HG02623 (cell line): ENCODE results near the gene XKRX.

ENCODE experiments used
- ATAC-seq: cut with Tn5 transposase; IDR thresholded peaks from one replicate; pipeline ENCODE4 v1.9.1; 2021; ENCODE audit warnings: moderate library complexity; ENCODE audit not compliant: unreplicated experiment

Gene XKRX

DNA sequence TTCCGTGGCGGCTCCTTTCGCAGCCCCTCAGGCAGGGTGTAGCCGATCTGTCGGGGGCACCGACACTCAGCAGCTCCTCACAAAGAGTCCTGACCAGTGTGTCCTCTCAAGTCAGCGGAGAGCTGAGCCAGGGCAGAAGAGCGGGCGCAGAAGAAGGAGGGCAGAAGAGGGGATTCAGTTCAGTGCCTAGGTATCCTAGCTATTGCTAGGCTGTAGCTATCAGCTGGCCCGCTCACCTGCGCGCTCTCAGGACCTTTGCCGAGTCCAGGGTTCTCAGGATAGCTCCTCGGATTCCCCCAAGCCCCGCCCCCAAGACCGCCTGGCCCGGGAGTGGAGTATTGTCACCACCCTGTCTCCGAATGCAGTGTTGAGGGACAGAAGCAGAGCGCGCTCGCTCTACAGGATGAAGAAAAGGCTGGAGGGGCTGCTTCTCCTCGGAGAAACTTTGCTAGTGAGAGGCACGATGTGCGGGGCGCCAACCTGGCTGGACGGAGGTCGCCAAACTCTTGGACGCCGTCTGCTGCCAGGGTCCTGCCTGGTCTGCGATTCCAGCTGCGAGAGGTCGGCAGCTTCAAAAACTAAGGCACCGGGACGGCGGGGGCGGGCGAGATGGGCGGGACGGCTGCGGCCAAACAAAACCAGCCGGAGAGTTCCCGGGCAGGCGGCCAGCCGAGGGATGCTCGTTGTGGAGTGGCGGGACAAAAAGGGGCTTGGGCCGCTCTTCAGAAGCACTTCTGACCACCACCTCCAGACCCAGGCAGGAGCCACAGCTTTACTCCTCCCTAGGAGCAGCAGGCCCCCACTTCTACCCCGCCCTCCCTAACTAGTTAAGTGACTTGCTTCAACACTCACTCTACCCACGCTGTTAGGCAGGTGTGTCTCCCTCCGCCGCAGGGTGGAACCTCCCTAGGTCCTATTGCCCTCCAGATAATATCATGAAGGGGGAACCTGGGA lies at the start of gene XKRX:
TSS of gene XKRX (minus strand) at position 258 of the 954 bp plus-strand sequence. CDS start 613 bp downstream, outside the sequence.
- ATAC-seq, result peak; percentile 65

DNA sequence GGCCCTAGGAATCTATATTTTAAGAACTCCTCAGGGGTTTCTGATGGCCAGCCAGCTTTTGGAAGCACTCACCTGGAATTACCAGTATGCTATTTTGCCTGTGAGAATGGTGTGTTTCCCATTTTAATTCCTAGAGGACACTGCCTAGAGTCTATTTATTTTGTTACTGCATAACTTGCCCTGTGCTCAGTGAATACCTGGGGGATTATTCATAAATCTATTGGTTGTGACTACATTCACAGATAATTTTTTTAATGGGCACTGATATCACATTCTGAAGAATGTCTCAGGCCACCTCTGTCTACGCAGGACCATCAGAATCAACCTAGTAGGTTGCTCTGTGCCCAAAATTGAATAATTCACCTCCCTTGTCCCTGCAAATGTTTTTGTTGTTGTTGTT lies 47.5 kb upstream of the XKRX start:
- ATAC-seq, result no peak

DNA sequence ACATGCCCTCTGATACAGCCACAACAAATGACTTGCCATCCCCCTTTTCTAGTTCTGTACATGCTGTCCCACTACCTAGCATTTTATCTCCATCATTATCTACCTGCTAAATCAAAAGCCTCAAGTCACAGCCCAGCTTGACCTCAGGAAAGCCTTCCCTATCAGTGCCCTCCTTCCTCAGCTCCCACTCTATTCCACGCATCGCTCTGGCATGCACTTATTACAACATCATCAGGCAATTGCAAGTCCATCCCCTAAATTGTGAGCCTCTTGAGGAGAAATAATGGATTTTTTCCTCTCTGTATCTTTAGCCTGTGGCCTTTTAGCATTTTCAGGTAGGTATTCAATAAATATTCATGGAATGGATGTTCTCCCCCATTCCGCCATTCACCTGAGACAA lies 46.5 kb upstream of the XKRX start:
- ATAC-seq, result no peak

DNA sequence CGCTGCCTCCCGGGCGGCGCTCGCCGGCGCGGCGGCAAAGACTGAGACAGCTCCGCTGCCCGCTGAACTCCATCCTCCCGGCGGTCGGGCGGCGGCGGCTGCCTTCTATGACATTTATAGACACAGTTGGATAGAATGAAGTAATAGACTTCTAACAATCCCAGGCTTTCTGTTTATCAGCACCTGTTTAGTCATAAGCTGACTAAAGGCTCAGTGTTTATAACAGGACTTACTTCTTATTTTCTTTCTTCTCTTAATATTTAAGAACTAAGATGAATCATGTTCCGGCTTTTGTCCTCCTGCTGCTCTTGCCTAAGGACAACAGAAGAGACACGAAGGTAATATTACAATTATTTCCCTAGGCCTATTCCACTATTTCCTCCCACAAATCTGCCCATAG lies 44.7 kb upstream of the XKRX start:
- ATAC-seq, result no peak

DNA sequence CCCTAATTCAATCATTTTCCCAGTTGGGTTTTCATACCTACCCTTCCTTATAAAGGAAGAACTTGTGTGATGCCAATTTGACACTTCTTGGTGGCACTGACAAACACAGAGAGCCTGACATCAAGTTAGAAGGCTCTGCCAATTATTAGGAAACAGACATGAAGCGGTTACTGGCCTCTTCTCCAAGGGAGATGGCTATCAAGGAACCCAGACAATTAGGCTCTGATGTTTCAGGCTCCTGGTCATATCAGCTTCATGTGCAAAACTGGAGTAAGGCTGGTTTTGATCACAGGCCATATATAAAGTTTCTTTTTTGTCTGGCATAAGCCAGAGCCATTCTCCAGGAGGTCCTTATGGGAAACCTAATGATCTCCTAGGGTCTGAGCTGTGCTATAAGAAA lies 41.2 kb upstream of the XKRX start:
- ATAC-seq, result no peak

DNA sequence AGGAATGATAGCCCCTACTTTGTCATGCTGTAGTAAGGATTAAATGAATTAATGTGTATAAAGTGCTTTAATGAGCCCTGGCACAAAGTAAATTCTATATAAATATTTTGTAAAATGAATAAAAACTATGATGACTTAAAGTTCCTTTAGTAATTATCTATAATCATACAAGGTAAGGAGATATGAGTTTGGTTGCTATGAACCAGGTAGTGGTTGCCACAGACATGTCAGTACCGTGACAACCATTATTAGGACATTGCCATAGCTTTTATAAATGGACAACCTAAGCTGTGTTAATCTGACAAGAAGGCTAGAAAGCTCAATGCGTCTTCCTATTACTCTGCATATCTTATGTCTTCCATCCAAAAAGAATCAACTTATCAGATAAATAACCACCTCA lies 40.7 kb upstream of the XKRX start, which contains the start of gene ARL13A:
TSS of gene ARL13A (plus strand) at position 301 of the 400 bp plus-strand sequence. CDS start 3,982 bp downstream, outside the sequence.
- ATAC-seq, result no peak

DNA sequence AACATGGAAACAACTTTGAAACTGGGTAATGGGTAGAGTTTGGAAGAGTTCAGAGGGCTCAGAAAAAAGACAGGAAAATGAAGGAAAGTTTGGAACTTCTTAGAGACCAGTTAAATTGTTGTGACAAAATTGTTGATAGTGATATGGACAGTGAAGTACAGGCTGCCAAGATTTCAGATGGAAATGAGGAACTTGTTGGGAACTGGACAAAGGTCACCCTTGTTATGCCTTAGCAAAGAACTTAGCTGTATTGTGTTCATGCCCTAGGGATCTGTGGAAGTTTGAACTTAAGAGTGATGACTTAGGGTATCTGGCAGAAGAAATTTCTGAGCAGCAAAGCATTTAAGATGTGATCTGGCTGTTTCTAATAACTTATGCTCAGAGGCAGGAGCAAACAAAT lies 35.6 kb upstream of the XKRX start:
- ATAC-seq, result no peak

DNA sequence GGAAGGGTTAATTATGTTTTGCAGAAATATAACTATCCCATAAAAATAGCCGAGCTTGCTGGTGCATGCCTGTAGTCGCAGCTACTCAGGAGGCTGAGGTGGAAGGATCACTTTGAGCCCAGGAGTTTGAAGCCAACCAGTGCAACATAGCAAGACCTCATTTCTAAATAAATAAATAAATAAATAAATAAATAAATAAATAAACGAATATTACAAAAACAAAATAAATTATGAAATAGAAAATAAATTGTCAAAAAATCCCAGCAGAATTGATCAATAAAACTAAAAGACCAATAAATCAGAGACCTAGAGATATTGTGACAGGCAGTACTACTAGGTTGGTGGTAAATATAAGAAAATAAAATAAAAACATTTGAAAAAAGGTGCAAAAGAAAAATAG lies 34.1 kb upstream of the XKRX start:
- no peak for ATAC-seq

DNA sequence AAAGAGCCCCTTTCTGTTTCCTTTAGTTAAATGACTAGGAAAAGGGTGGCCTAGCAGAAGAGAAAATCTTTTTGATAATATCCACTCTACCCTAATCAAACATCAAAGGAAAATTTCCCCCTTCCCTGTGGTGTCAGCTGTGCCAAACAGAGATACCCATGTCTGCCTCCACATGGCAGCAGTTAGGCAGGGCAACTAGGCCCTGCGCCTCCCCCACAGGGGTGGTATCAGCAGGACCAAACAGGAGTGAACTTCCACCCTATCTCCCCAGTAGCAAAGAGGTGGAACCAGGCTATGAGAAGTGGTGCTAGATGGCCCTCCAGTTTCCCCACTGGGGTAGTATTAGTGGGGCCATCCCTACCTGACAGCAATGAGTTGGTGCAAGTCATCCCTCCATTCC lies 19.8 kb upstream of the XKRX start:
- ATAC-seq, result no peak

DNA sequence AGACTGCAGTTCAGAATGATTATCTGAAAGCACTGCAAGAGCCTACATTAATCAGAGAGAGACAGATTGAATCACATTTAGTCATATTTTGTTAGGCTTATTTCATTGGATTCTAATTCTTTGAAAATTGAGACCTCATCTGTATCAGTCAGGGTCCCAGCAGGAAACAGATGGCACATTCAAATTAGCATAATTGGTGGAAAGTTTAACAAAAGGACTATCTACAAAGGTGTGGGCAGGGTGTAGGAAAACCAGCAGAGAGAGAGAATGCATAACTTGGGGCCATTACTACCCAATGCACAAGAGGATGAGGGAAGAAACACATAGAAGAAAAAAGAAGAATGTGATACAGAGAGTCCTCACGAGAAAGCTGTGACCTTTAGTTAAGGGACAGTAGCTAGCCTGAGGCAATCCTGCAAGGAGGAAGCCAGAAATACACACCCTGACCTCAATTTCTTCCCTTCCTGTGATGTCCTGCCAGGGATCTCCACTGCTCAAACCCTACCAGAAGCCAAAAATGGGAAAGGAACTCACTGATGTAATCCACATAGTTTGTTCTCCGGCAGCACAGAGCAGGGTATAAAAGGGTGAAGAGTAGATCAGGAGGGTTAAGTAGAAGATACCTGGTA lies 17.7 kb upstream of the XKRX start:
- no peak for ATAC-seq

DNA sequence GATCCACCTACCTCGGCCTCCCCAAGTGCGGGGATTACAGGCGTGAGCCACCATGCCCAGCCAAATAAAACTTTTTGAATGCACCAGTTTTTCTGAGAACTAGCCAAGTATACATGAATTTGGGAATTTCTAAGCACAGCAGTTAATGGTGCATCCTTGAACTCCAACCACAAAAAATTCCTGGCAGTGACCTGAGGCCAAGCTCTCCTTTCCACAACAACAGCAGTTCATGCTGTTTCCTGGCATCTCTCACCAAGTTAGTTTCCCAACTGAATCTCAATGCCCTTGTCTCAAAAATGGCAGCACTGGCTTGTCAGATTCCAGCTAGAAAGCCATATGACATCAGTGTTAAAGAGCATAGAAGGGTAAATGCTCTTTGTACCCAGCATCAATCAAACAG lies 15.9 kb upstream of the XKRX start:
- ATAC-seq, result no peak

DNA sequence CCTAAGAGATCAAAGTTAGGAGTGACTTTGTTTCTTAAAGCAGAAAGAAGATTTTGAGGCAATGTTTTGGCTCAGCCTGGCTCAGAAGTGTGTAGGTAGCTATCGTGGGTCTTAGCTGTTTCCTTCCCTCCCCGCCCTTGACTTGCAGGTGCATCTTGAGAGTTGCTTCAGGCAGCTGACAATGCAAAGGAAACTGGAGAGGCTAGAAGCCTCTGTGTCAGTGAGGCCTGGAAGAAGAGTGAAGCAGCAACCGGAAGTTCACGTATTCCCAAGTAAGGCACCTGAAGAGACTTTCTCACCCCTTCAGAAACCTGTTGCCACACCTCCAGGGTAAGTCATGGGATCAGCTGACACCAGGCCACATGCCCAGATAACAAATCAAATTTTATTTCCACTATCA lies 10.6 kb upstream of the XKRX start:
- ATAC-seq, result no peak

DNA sequence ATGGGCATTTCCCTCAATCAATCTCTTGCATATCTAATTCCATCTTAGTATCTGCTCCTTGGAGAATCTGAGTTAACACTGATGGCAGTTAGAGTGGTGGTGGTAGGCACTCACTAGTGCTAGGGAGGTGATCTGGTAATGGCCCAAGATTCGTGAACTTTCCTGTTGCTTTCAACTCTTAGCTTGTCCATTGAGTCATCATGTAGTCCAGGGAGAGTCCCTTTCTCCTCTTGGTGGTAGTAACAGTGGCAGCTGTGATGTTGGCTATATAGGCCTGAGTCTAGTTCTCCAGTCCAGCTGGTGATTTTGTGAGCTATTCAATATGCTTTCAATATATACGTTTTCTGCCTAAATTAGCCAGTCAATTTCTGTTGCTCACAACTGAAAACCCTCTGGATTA lies 7.0 kb upstream of the XKRX start:
- no peak for ATAC-seq

DNA sequence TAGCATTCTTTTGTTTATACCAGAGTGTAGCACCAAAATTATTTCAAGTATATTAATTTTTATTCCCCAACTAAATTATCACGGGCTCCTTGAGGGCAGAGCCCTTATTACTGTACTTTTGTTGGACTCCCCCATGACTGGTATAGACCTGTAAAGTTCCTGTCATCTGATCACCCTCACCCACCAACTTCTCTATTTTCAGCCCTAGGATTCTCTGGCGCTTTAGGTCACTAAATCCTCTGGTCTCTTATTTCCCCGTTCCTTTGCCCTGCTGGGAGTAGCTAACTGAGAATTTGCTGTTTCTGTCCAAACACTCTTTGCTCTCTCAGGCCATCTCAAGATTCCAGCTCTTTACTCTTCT lies 3.2 kb upstream of the XKRX start:
- peak; percentile 12 for ATAC-seq

DNA sequence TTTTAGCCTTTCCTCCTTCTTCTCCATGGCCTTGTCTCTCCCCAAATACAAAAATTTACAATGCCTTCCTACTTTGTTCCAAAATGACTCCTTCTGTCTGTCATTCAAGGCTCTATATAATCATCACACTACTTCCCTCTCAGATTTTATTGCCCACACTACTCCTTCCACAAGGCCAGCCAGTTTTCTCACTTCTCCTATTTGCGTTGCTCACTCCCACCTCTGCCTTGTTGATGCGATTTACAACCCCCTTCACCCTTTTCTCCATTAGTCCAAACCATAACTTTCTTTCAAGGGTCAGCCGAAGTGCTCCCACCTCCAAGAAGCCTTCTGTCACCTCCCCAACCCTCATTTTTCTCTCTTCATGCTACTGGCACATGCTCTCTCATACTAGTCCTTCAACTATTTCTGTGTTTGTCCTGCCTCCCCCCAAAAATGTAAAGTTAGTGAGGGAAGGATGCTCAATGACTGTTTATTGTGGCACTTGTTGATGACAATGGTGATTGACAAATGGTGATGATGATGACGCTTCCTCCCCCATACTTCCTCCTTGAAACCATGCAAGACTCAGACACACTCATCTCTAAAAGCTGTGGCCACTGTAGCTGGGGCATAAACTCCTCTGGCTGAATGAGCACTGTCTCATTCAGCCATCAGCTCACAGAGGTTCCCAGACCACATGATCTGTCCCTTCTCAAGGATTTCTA lies 2.7 kb upstream of the XKRX start:
- peak; percentile 71 for ATAC-seq

DNA sequence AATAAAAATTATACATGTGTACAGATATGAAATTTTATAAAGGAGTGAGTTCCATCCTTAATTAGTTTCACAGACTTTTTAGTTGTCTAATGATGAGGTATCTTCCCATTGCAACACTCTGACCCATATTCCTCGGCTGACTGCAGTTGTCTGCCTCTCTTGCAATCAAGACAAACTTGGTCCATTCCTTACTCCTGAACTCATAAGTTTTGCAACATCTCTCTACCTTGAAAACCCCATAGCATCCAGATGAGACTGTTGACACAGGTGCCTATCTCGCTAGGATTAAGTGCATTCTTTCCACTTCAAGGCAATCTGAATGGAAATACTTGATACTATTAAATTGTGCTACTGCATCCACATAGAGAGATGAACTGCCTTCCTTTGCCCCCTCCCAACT lies 2.3 kb downstream of the XKRX start:
- no peak for ATAC-seq

DNA sequence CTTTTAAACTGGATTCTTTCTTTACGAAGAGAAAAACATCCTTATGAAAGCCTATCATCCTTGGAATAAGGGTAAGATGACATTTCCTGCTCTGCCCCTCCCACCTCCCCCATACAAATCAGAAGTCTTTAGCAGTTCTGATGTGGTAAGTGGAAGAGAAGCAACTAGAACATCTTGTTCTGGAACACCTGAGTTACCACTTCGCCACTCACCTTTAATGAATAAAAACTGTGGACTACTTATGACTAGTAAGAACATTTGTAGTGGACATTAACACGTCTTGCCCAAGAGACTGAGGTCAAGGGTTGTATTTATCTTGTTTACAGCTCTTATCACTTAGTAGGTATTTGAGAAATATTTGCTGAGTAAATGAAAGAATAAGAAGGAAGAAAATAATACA lies 4.3 kb downstream of the XKRX start:
- no peak for ATAC-seq

DNA sequence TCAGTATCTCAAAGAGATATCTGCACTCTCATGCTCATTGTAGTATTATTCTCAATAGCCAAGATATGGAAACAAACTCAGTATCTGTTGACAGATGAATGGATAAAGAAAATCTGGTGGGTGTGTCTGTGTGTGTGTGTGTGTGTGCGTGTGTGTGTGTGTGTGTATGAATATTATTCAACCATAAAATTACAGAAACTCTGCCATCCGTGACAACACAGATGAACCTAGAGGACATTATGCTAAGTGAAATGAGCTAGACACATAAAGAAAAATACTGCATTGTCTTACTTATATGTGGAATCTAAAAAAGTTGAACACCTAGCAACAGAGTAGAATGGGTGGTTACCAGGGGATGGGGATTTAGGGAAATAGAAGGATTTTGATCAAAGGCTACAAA lies 13.2 kb downstream of the XKRX start:
- ATAC-seq, result no peak

DNA sequence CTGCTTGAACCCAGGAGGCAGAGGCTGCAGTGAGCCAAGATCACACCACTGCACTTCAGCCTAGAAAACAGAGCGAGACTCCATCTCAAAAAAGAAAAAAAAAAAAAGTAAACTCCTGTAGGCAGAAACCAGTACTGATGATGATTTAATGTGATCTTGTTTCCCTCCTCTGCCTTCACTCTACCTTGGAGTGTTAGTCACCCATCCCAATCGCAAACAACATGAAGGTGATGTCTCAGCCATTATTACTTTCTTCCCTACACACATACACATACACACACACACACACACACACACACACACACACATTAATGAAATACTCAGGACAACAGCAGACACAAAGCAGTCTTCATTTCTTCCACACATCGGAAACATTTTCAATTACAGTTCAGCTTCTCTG lies 15.6 kb downstream of the XKRX start:
- ATAC-seq, result no peak

DNA sequence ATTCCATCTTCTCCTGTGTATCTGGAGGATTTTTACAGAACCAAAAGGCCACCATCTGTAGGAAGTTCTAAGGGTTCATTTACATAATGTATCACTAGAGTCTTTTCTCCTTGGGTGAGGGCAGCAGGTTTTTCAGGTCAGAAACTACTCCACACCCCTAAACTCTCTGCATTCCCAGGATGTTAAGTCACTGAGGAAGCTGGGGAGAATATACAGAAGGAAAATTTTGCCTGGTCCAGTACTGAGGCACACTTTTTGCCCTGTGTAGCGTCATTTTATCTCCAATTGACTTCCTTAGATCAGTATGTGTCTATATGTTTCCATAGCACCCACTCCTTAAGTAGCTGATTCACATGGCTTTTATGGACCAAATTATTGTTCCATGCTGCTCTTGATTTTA lies 17.0 kb downstream of the XKRX start:
- ATAC-seq, result no peak

DNA sequence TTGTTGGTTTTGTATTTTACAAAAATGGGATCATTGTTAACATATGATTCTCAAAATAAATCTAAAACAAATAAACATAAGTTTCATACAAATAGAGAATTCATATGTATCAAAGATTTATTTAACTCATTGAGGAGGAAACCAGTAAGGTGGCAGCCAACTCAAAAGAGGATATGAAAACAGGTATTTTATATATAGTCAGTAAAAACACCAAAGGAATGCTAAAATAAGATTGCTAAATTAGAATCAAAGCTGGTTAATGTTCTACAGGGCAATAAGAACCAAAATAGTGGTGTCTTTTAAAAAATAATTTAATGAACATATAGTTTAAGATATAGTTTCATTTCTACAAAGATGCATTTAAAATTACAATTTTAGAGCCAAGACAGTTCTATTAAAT lies 23.1 kb downstream of the XKRX start:
- no peak for ATAC-seq

DNA sequence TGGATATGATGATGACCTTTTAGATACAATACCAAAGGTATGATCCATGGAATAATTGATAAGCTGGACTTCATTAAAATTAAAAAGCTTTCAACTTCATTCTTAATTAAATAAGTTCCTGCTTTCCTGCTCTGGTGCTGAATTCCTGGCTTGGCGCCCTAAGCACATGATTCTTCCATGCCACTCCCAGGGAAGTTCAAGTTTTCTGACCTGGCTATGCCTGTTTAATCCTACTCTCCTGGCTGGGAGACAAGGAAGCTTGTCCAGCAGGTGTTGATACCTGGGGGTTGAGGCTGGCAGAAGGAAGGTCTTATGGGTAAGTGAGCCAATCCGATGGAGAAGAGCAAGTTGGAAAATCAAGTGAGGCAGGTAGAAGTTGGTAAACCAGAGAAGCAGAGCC lies 24.3 kb downstream of the XKRX start:
- no peak for ATAC-seq
